ENCODE results near the gene HIF3A.

DNA sequence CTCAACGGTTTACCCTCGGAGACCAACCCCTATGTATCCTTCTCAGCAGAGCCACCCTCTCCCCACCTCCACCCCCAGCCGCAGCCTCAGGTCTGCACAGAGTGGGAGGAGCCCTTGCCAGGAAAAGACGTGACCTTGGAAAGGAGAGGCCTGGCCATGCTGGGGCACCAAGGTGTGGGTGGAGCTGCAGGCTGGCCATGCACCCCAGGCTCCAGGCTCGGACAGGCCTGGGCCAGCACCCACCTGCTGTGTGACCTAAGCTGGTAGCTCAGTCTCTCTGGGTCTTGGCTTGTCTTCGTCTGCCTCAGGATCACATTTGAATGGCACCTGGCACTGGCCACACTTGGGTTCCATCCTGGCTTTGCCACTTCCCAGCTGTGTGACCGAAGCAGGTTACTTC, 87.0 kb downstream of the HIF3A start:
- TF ChIP-seq, protein P1, sequence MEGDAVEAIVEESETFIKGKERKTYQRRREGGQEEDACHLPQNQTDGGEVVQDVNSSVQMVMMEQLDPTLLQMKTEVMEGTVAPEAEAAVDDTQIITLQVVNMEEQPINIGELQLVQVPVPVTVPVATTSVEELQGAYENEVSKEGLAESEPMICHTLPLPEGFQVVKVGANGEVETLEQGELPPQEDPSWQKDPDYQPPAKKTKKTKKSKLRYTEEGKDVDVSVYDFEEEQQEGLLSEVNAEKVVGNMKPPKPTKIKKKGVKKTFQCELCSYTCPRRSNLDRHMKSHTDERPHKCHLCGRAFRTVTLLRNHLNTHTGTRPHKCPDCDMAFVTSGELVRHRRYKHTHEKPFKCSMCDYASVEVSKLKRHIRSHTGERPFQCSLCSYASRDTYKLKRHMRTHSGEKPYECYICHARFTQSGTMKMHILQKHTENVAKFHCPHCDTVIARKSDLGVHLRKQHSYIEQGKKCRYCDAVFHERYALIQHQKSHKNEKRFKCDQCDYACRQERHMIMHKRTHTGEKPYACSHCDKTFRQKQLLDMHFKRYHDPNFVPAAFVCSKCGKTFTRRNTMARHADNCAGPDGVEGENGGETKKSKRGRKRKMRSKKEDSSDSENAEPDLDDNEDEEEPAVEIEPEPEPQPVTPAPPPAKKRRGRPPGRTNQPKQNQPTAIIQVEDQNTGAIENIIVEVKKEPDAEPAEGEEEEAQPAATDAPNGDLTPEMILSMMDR (conservative IDR thresholded peaks at IDR 0.05; ENCODE audit: low read depth, low read length) = no peak
- no peak for TF ChIP-seq EZH2 (IDR thresholded peaks at IDR 0.05; ENCODE audit: borderline replicate concordance, low read depth, low read length, poor library complexity, severe bottlenecking)
